ENCODE data around the gene TMEM219.

DNA sequence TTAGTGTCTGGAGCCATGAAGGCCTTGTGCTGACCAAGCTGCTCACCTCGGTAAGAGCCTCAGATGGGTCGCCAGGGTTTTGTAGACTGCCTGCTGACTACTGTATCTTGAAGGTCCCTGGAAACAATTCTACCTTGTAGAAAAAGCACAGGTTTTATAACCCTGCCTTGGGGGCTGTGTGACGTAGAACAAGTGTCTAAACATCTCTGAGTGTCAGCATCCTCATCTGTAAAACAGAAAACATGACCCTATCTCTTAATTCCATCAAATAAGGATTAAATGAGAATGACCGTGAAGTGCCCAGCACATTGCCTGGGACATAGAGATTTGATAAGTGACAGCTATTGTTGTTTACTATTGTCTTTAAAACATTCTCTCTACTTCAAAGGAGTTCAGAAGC, 6.3 kb downstream of the TMEM219 start:
- TF ChIP-seq, protein P1, sequence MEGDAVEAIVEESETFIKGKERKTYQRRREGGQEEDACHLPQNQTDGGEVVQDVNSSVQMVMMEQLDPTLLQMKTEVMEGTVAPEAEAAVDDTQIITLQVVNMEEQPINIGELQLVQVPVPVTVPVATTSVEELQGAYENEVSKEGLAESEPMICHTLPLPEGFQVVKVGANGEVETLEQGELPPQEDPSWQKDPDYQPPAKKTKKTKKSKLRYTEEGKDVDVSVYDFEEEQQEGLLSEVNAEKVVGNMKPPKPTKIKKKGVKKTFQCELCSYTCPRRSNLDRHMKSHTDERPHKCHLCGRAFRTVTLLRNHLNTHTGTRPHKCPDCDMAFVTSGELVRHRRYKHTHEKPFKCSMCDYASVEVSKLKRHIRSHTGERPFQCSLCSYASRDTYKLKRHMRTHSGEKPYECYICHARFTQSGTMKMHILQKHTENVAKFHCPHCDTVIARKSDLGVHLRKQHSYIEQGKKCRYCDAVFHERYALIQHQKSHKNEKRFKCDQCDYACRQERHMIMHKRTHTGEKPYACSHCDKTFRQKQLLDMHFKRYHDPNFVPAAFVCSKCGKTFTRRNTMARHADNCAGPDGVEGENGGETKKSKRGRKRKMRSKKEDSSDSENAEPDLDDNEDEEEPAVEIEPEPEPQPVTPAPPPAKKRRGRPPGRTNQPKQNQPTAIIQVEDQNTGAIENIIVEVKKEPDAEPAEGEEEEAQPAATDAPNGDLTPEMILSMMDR (conservative IDR thresholded peaks at IDR 0.05): no peak
- TF ChIP-seq ZFX (IDR thresholded peaks at IDR 0.05): no peak
